ENCODE data around the gene PIK3R6. TPM values are rescaled to one million over a fixed set of nuclear protein-coding genes. Genes with fewer than 3 reads are reported as not detected.
"Not testable (repeated sequence)": the region's sequence is repeated elsewhere in the genome, so short reads cannot be mapped to it uniquely, and the experiment has no call there.

Gene PIK3R6
- total RNA-seq, 1 donor from 2014 or later = 2.2 TPM

DNA sequence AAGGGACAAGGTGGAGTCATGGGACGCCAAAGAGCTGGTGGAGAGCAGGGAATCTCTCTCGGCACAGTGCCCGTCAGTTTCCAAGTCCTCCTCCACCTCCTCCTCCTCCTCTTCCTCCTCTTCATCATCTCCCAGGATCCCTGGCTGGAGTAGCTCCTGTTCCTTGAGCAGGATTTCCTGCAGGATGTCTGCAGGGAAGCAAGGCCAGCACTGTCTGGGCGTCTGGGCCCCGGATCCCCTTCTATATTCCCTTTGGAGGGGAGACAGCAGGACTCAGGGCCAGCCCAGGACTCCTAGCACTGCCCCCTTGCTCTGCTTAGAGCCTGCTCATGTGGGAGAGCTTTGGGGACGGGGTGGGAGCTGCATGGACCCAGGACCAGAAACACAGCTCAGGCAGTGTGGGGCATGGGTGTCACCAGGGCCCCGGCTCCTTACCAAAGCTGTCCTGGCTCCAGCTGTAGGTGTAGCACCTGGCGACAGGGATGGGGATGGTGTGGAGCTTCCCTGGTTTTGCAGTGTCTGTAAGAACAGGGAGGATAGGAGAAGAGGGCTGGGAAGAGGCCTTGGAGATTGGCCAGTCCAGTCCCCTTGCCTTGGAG, 21.3 kb upstream of the PIK3R6 start:
- Histone ChIP-seq H3K27ac (no peak overlapping the region), H3K4me3 (no peak overlapping the region), H3K27me3 (no peaks in the 10 kb centered on the region), H3K4me1 (no peaks in the 10 kb centered on the region), H3K9me3 (no peaks in the 10 kb centered on the region), H3K36me3 (no peaks in the 10 kb centered on the region)
- intact Hi-C loops (cut with DNase I) = no loop called here
- no peak for TF ChIP-seq CTCF (IDR thresholded peaks at IDR 0.05)
- DNase-seq (ENCODE audit: low spot score in 2 of 2) = no peak

- no peaks in the 10 kb centered on the region for H3K9me3 ChIP-seq
- H3K27me3 ChIP-seq = no peaks in the 10 kb centered on the region
- H3K36me3 ChIP-seq = no peaks in the 10 kb centered on the region
- DNase-seq (ENCODE audit: low spot score in 2 of 2) = no peak
- H3K27ac ChIP-seq = no peak overlapping the region
- TF ChIP-seq CTCF (IDR thresholded peaks at IDR 0.05) = no peak
- H3K4me1 ChIP-seq = no peaks in the 10 kb centered on the region
- intact Hi-C loops (cut with DNase I) = no loop called here
- H3K4me3 ChIP-seq = no peak overlapping the region
These were observed 20.6 kb upstream of the PIK3R6 start for GRCh38 chr17:8887834-8888703.

- DNase-seq (ENCODE audit: low spot score in 2 of 2) = no peak
- no peaks in the 10 kb centered on the region for H3K27me3 ChIP-seq
These were observed 19.8 kb upstream of the PIK3R6 start for GRCh38 chr17:8887301-8887700.

DNA sequence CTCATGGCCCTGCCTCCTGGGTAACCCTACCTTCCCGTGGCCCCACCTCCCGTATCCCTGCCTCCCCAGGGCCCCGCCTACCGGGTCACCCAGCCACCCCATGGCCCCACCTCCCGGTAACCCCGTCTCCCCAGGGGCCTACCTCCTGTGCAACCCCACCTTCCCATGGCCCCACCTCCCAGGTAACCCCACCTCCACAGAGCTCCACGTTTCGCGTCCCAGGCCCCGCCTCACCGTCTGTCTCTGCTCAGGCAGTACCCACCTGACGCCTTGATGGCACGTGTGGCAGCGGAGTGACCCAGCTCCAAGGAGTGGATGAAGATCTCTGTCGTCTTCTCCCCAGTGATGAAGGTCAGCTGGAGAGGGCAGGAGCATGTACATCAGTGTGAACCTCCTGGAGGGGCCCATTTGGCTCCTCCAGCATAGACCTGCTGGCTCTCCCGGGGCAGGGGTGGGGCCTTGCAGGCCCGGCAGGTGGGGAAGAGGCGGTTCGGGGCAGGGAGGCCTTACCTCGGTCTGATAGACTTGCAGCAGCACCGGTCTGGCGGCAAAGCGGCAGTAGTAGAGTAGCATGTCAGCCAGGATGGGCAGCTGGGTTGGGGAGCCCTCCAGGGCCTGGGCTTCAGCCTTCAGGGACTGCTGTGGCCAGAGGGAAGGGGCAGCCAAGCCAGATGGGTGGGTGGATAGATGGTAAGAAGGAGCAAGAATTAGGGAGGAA, 18.7 kb upstream of the PIK3R6 start:
- H3K4me1 ChIP-seq = no peaks in the 10 kb centered on the region
- no peaks in the 10 kb centered on the region for H3K36me3 ChIP-seq
- no peaks in the 10 kb centered on the region for H3K27me3 ChIP-seq
- no peak overlapping the region for H3K27ac ChIP-seq
- intact Hi-C loops (cut with DNase I) = no loop called here
- no peaks in the 10 kb centered on the region for H3K9me3 ChIP-seq
- DNase-seq (ENCODE audit: low spot score in 2 of 2) = no peak
- TF ChIP-seq CTCF (IDR thresholded peaks at IDR 0.05) = no peak
- no peak overlapping the region for H3K4me3 ChIP-seq

More at GRCh38 chr17:8887301-8887700, 19.8 kb upstream of the PIK3R6 start:
- intact Hi-C loops (cut with DNase I) = no loop called here
- H3K36me3 ChIP-seq = no peaks in the 10 kb centered on the region
- no peaks in the 10 kb centered on the region for H3K4me1 ChIP-seq
- no peak overlapping the region for H3K27ac ChIP-seq
- no peak overlapping the region for H3K4me3 ChIP-seq
- H3K9me3 ChIP-seq = no peaks in the 10 kb centered on the region
- no peak for TF ChIP-seq CTCF (IDR thresholded peaks at IDR 0.05)

DNA sequence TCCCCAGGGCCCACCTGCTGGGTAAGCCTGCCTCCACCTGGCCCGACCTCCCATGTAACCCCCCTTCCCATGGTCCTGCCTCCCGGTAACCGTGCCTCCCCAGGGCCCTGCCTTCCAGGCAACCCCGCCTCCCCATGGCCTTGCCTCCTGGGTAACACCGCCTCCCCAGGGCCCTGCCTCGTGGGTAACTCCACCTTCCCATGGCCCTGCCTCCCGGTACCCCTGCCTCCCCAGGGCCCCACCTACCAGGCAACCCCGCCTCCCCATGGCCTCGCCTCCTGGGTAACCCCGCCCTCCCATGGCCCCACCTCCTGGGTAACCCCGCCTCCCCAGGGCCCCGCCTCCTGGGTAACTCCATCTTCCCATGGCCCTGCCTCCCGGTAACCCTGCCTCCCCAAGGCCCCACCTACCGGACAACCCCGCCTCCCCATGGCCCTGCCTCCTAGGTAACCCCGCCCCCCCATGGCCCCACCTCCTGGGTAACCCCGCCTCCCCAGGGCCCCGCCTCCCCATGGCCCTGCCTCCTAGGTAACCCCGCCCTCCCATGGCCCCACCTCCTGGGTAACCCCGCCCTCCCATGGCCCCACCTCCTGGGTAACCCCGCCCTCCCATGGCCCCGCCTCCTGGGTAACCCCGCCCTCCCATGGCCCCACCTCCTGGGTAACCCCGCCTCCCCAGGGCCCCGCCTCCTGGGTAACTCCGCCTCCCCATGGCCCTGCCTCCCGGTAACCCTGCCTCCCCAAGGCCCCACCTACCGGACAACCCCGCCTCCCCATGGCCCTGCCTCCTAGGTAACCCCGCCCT, 17.9 kb upstream of the PIK3R6 start:
- DNase-seq (ENCODE audit: low spot score in 2 of 2); H3K4me1 ChIP-seq; intact Hi-C loops (cut with DNase I); H3K36me3 ChIP-seq; H3K9me3 ChIP-seq; H3K27ac ChIP-seq; H3K27me3 ChIP-seq; H3K4me3 ChIP-seq: not testable (repeated sequence)
